ENCODE results near the gene SLC27A5.

DNA sequence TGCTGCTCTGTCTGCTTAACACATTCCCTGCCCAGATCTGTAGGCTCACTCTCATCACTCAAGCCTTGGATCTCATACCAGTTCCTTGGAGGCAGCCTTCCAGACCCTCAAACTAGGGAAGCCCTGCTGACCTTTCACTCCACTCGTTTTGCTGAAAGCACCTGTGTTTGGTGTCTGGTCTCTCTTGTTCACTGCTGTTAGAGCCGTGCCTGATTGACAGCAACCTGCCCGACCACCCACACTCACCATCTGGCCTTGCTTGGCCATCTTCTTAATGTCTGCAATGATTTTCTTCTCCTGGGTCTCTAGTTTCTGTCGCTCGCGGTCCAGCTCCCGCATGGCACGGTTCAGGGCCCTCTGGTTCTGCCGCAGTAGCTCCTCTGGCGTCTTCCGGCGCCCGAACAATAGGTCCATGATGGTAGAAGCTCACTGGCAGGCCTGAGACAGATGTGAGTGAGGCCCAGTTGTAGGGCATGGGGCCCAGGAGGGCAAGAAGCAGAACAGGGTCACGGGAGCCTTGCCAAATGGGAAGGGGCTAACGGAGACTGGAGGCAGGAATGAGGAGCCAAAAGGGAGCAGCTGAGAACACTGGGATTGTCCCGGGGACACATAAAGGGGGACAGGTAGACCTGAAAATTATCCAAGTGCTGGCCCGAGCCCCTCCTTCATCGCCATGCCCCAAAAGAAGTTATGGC is 42.2 kb upstream of the SLC27A5 start:
- TF ChIP-seq, protein P1, sequence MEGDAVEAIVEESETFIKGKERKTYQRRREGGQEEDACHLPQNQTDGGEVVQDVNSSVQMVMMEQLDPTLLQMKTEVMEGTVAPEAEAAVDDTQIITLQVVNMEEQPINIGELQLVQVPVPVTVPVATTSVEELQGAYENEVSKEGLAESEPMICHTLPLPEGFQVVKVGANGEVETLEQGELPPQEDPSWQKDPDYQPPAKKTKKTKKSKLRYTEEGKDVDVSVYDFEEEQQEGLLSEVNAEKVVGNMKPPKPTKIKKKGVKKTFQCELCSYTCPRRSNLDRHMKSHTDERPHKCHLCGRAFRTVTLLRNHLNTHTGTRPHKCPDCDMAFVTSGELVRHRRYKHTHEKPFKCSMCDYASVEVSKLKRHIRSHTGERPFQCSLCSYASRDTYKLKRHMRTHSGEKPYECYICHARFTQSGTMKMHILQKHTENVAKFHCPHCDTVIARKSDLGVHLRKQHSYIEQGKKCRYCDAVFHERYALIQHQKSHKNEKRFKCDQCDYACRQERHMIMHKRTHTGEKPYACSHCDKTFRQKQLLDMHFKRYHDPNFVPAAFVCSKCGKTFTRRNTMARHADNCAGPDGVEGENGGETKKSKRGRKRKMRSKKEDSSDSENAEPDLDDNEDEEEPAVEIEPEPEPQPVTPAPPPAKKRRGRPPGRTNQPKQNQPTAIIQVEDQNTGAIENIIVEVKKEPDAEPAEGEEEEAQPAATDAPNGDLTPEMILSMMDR (IDR thresholded peaks at IDR 0.05 in 4 of 5, conservative IDR thresholded peaks at IDR 0.05 in 1 of 5) = no peak
- no peak for TF ChIP-seq POLR2A (IDR thresholded peaks at IDR 0.05)

All from gastrocnemius medialis (tissue), 4 donors.